Measurements from ENCODE around the gene HLCS. TPM values are rescaled to one million over a fixed set of nuclear protein-coding genes. Genes with fewer than 3 reads are reported as not detected.

HLCS gene
- total and polyA plus RNA-seq, 10 of the 15 experiments (the other 5 are each of a cell fraction or from before 2014, with no cell fraction given): 1.5 to 12.7 (median 9.6) TPM

GRCh38 chr21:37009740-37010341, 43.4 kb upstream of the HLCS start (continued):
- TF ChIP-seq, protein P1, sequence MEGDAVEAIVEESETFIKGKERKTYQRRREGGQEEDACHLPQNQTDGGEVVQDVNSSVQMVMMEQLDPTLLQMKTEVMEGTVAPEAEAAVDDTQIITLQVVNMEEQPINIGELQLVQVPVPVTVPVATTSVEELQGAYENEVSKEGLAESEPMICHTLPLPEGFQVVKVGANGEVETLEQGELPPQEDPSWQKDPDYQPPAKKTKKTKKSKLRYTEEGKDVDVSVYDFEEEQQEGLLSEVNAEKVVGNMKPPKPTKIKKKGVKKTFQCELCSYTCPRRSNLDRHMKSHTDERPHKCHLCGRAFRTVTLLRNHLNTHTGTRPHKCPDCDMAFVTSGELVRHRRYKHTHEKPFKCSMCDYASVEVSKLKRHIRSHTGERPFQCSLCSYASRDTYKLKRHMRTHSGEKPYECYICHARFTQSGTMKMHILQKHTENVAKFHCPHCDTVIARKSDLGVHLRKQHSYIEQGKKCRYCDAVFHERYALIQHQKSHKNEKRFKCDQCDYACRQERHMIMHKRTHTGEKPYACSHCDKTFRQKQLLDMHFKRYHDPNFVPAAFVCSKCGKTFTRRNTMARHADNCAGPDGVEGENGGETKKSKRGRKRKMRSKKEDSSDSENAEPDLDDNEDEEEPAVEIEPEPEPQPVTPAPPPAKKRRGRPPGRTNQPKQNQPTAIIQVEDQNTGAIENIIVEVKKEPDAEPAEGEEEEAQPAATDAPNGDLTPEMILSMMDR (IDR thresholded peaks at IDR 0.05 in 2 of 3, conservative IDR thresholded peaks at IDR 0.05 in 1 of 3; ENCODE audit: control insufficient read depth in 2 of 3, extremely low read depth in 1 of 3, insufficient read depth in 1 of 3, low read depth in 3 of 3, low read length in 3 of 3): peak; percentile 85 to 87 (median 87)
- peak; percentile 69 for TF ChIP-seq SMC3 (IDR thresholded peaks at IDR 0.05; ENCODE audit: borderline replicate concordance, low read length)
- no peak for TF ChIP-seq SIX5 (IDR thresholded peaks at IDR 0.05; ENCODE audit: low read depth, low read length, severe bottlenecking)
- no peak for TF ChIP-seq WRNIP1 (IDR thresholded peaks at IDR 0.05; ENCODE audit: borderline replicate concordance, low read depth, low read length)
- TF ChIP-seq TAF1 (IDR thresholded peaks at IDR 0.05; ENCODE audit: borderline replicate concordance, low read depth, low read length): no peak
- TF ChIP-seq, protein P2, sequence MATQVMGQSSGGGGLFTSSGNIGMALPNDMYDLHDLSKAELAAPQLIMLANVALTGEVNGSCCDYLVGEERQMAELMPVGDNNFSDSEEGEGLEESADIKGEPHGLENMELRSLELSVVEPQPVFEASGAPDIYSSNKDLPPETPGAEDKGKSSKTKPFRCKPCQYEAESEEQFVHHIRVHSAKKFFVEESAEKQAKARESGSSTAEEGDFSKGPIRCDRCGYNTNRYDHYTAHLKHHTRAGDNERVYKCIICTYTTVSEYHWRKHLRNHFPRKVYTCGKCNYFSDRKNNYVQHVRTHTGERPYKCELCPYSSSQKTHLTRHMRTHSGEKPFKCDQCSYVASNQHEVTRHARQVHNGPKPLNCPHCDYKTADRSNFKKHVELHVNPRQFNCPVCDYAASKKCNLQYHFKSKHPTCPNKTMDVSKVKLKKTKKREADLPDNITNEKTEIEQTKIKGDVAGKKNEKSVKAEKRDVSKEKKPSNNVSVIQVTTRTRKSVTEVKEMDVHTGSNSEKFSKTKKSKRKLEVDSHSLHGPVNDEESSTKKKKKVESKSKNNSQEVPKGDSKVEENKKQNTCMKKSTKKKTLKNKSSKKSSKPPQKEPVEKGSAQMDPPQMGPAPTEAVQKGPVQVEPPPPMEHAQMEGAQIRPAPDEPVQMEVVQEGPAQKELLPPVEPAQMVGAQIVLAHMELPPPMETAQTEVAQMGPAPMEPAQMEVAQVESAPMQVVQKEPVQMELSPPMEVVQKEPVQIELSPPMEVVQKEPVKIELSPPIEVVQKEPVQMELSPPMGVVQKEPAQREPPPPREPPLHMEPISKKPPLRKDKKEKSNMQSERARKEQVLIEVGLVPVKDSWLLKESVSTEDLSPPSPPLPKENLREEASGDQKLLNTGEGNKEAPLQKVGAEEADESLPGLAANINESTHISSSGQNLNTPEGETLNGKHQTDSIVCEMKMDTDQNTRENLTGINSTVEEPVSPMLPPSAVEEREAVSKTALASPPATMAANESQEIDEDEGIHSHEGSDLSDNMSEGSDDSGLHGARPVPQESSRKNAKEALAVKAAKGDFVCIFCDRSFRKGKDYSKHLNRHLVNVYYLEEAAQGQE (IDR thresholded peaks at IDR 0.05; ENCODE audit: low read depth, low read length): no peak
- no peak for TF ChIP-seq TCF7 (IDR thresholded peaks at IDR 0.05; ENCODE audit: borderline replicate concordance)
- no peak for TF ChIP-seq BCL11A (IDR thresholded peaks at IDR 0.05; ENCODE audit: low read depth, low read length)
- TF ChIP-seq, protein P3, sequence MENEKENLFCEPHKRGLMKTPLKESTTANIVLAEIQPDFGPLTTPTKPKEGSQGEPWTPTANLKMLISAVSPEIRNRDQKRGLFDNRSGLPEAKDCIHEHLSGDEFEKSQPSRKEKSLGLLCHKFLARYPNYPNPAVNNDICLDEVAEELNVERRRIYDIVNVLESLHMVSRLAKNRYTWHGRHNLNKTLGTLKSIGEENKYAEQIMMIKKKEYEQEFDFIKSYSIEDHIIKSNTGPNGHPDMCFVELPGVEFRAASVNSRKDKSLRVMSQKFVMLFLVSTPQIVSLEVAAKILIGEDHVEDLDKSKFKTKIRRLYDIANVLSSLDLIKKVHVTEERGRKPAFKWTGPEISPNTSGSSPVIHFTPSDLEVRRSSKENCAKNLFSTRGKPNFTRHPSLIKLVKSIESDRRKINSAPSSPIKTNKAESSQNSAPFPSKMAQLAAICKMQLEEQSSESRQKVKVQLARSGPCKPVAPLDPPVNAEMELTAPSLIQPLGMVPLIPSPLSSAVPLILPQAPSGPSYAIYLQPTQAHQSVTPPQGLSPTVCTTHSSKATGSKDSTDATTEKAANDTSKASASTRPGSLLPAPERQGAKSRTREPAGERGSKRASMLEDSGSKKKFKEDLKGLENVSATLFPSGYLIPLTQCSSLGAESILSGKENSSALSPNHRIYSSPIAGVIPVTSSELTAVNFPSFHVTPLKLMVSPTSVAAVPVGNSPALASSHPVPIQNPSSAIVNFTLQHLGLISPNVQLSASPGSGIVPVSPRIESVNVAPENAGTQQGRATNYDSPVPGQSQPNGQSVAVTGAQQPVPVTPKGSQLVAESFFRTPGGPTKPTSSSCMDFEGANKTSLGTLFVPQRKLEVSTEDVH (IDR thresholded peaks at IDR 0.05; ENCODE audit: low read depth, partially characterized antibody): no peak
- TF ChIP-seq PAX5 (IDR thresholded peaks at IDR 0.05; ENCODE audit: borderline replicate concordance, low read depth, low read length): no peak
- TF ChIP-seq, protein P4, sequence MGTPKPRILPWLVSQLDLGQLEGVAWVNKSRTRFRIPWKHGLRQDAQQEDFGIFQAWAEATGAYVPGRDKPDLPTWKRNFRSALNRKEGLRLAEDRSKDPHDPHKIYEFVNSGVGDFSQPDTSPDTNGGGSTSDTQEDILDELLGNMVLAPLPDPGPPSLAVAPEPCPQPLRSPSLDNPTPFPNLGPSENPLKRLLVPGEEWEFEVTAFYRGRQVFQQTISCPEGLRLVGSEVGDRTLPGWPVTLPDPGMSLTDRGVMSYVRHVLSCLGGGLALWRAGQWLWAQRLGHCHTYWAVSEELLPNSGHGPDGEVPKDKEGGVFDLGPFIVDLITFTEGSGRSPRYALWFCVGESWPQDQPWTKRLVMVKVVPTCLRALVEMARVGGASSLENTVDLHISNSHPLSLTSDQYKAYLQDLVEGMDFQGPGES (IDR thresholded peaks at IDR 0.05): peak; percentile 38; the same call in 1 of the 2 replicates
- TF ChIP-seq BRCA1 (IDR thresholded peaks at IDR 0.05; ENCODE audit: low read depth, low read length): no peak
- TF ChIP-seq MYB (IDR thresholded peaks at IDR 0.05; ENCODE audit: borderline replicate concordance, low read depth, low read length): no peak
- no peak for TF ChIP-seq SMAD1 (IDR thresholded peaks at IDR 0.05; ENCODE audit: low read depth, partially characterized antibody)
- TF ChIP-seq RFX5 (IDR thresholded peaks at IDR 0.05; ENCODE audit: low read depth, low read length): no peak
- TF ChIP-seq NFYB (IDR thresholded peaks at IDR 0.05; ENCODE audit: insufficient read depth, low read depth, low read length): peak; percentile 26; the same call in 1 of the 2 replicates
- TF ChIP-seq SP1 (IDR thresholded peaks at IDR 0.05; ENCODE audit: low read depth, low read length): no peak
- TF ChIP-seq STAT1 (conservative IDR thresholded peaks at IDR 0.05): no peak
- no peak for TF ChIP-seq SRF (IDR thresholded peaks at IDR 0.05; ENCODE audit: low read depth in 2 of 2, low read length in 2 of 2)
- no peak for TF ChIP-seq HDGF (IDR thresholded peaks at IDR 0.05)

All from GM12878 (cell line).